ENCODE measurements around the gene FRRS1. TPM values are rescaled to one million over a fixed set of nuclear protein-coding genes. Genes with fewer than 3 reads are reported as not detected.

Gene FRRS1
- polyA plus RNA-seq, 1 donor from 2014 or later, result not detected

DNA sequence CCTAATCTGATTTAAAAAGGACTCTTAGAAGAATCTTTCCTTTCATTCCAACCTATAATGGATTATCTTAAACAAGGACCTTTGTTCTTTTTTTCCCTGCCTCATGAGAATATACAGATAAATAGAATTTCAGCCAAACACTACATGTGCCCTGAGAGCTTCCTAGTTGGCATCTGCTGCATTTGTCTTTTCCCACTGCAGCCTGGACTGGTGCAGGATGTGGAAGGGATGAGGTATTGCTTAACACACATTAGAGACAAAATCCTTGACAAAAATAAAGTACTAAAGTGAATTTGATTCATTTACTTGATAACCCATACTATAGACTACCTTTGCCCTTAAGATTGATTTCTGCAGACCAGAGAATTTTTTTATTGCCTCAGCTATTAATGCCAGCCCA is 61.0 kb downstream of the FRRS1 start:
- no peak overlapping the region for H3K9ac ChIP-seq (ENCODE audit: low read length)
- no peak for TF ChIP-seq TAF1 (IDR thresholded peaks at IDR 0.05; ENCODE audit: low read depth)
- no peak overlapping the region for H3K27ac ChIP-seq (ENCODE audit: low read length)
- H3K4me2 ChIP-seq (ENCODE audit: low read length), result no peak overlapping the region
- no peaks in the 10 kb centered on the region for H3K36me3 ChIP-seq (ENCODE audit: insufficient read depth, low read length)
- H3K79me2 ChIP-seq (replicated peaks; ENCODE audit: insufficient read depth, low read length), result no peaks in the 10 kb centered on the region
- no peaks in the 10 kb centered on the region for H3K9me2 ChIP-seq (ENCODE audit: insufficient read depth, low read length)
- no peaks in the 10 kb centered on the region for H3F3A ChIP-seq (ENCODE audit: insufficient read depth, low read length, poor library complexity, severe bottlenecking)
- no peaks in the 10 kb centered on the region for H3K27me3 ChIP-seq (ENCODE audit: insufficient read depth, low read depth, low read length)
- H3K4me3 ChIP-seq (ENCODE audit: low read length), result no peak overlapping the region
- no peak overlapping the region for H2AFZ ChIP-seq (ENCODE audit: low read depth, low read length)
- no peaks in the 10 kb centered on the region for H4K20me1 ChIP-seq (ENCODE audit: insufficient read depth)
- H3K9me3 ChIP-seq (ENCODE audit: low read length), result no peaks in the 10 kb centered on the region

DNA sequence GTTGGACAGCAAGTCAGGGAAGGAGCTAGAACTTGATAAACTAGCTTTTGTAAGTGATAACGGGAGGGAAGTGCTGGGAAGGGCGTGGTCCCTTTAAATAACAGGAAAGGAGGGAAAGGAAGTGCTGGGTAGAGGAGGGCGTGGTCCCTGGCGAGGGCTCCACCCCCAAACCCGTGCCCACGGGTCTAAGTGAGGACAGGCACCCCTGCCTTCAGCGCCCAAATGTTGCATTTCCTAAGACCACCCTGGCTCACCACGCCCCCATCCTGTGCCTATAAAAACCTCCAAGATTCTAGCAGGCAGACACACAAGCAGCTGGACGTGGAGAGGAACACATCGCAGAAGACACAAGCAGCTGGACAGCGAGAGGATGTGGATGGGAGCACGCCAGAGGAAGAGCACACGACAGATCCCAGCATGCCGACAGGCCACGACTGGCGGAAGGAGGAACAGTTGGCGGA is 62.0 kb downstream of the FRRS1 start:
- Histone ChIP-seq H3K27ac (ENCODE audit: low read length) (no peak overlapping the region), H4K20me1 (ENCODE audit: insufficient read depth) (no peaks in the 10 kb centered on the region), H3F3A (ENCODE audit: insufficient read depth, low read length, poor library complexity, severe bottlenecking) (no peaks in the 10 kb centered on the region), H3K9me2 (ENCODE audit: insufficient read depth, low read length) (no peaks in the 10 kb centered on the region), H3K9me3 (ENCODE audit: low read length) (no peaks in the 10 kb centered on the region), H3K36me3 (ENCODE audit: insufficient read depth, low read length) (no peaks in the 10 kb centered on the region), H2AFZ (ENCODE audit: low read depth, low read length) (no peak overlapping the region), H3K27me3 (ENCODE audit: insufficient read depth, low read depth, low read length) (no peaks in the 10 kb centered on the region), H3K4me2 (ENCODE audit: low read length) (no peak overlapping the region), H3K4me3 (ENCODE audit: low read length) (no peak overlapping the region), H3K79me2 (replicated peaks; ENCODE audit: insufficient read depth, low read length) (no peaks in the 10 kb centered on the region), H3K9ac (ENCODE audit: low read length) (no peak overlapping the region)
- TF ChIP-seq REST (IDR thresholded peaks at IDR 0.05; ENCODE audit: borderline replicate concordance) (no peak), SMC3 (conservative IDR thresholded peaks at IDR 0.05; ENCODE audit: poor library complexity) (no peak), EZH2 (IDR thresholded peaks at IDR 0.05; ENCODE audit: borderline replicate concordance, insufficient read depth, low read length, poor library complexity, severe bottlenecking) (no peak), TAF1 (IDR thresholded peaks at IDR 0.05; ENCODE audit: low read depth) (no peak), RAD21 (conservative IDR thresholded peaks at IDR 0.05) (no peak), EP300 (conservative IDR thresholded peaks at IDR 0.05; ENCODE audit: poor library complexity, severe bottlenecking) (no peak), MXI1 (conservative IDR thresholded peaks at IDR 0.05; ENCODE audit: poor library complexity, severe bottlenecking) (no peak), POLR2AphosphoS5 (IDR thresholded peaks at IDR 0.05) (no peak)
- TF ChIP-seq, protein P1, sequence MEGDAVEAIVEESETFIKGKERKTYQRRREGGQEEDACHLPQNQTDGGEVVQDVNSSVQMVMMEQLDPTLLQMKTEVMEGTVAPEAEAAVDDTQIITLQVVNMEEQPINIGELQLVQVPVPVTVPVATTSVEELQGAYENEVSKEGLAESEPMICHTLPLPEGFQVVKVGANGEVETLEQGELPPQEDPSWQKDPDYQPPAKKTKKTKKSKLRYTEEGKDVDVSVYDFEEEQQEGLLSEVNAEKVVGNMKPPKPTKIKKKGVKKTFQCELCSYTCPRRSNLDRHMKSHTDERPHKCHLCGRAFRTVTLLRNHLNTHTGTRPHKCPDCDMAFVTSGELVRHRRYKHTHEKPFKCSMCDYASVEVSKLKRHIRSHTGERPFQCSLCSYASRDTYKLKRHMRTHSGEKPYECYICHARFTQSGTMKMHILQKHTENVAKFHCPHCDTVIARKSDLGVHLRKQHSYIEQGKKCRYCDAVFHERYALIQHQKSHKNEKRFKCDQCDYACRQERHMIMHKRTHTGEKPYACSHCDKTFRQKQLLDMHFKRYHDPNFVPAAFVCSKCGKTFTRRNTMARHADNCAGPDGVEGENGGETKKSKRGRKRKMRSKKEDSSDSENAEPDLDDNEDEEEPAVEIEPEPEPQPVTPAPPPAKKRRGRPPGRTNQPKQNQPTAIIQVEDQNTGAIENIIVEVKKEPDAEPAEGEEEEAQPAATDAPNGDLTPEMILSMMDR (IDR thresholded peaks at IDR 0.05; ENCODE audit: poor library complexity, severe bottlenecking), result no peak

DNA sequence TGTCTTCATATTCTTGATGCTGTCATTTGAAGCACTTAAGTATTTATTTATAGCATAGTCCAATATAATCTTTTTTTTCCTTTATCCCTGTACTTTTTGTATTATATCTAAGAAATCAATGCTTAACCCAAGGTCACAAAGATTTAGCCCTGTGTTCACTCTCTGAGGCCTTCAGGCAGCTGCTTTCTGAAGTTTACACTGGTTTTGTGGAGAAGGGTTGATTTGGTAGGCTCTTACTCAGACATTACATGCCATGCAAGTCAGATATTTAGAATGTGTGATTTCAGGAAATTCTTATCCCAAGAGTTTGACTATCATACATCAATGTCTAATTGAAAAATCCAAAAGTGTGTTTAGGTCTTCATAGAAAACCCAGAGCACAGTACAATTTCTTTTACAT is 64.2 kb downstream of the FRRS1 start:
- no peak overlapping the region for H3K4me2 ChIP-seq (ENCODE audit: low read length)
- no peaks in the 10 kb centered on the region for H3K36me3 ChIP-seq (ENCODE audit: insufficient read depth, low read length)
- no peak overlapping the region for H2AFZ ChIP-seq (ENCODE audit: low read depth, low read length)
- H3K9me3 ChIP-seq (ENCODE audit: low read length), result no peaks in the 10 kb centered on the region
- H3K9me2 ChIP-seq (ENCODE audit: insufficient read depth, low read length), result no peaks in the 10 kb centered on the region
- no peak overlapping the region for H3K4me3 ChIP-seq (ENCODE audit: low read length)
- no peaks in the 10 kb centered on the region for H3K27me3 ChIP-seq (ENCODE audit: insufficient read depth, low read depth, low read length)
- no peaks in the 10 kb centered on the region for H3K79me2 ChIP-seq (replicated peaks; ENCODE audit: insufficient read depth, low read length)
- TF ChIP-seq, protein P1 (IDR thresholded peaks at IDR 0.05; ENCODE audit: poor library complexity, severe bottlenecking), result no peak
- no peak for TF ChIP-seq MXI1 (conservative IDR thresholded peaks at IDR 0.05; ENCODE audit: poor library complexity, severe bottlenecking)
- no peak for TF ChIP-seq EZH2 (IDR thresholded peaks at IDR 0.05; ENCODE audit: borderline replicate concordance, insufficient read depth, low read length, poor library complexity, severe bottlenecking)
- no peak for TF ChIP-seq EP300 (conservative IDR thresholded peaks at IDR 0.05; ENCODE audit: poor library complexity, severe bottlenecking)
- TF ChIP-seq SMC3 (conservative IDR thresholded peaks at IDR 0.05; ENCODE audit: poor library complexity), result no peak
- TF ChIP-seq TAF1 (IDR thresholded peaks at IDR 0.05; ENCODE audit: low read depth), result no peak
- no peak for TF ChIP-seq POLR2AphosphoS5 (IDR thresholded peaks at IDR 0.05)
- no peak for TF ChIP-seq REST (IDR thresholded peaks at IDR 0.05; ENCODE audit: borderline replicate concordance)
- no peak for TF ChIP-seq RAD21 (conservative IDR thresholded peaks at IDR 0.05)
- H3F3A ChIP-seq (ENCODE audit: insufficient read depth, low read length, poor library complexity, severe bottlenecking), result no peaks in the 10 kb centered on the region
- H3K9ac ChIP-seq (ENCODE audit: low read length), result no peak overlapping the region
- no peak overlapping the region for H3K27ac ChIP-seq (ENCODE audit: low read length)
- H4K20me1 ChIP-seq (ENCODE audit: insufficient read depth), result no peaks in the 10 kb centered on the region

Data from neural cell (in vitro differentiated cells).